Left lobe of liver (tissue), 2 donors: ENCODE data around the gene KANK3. TPM values are rescaled to one million over a fixed set of nuclear protein-coding genes. Genes with fewer than 3 reads are reported as not detected.
"Not testable (repeated sequence)": the region's sequence is repeated elsewhere in the genome, so short reads cannot be mapped to it uniquely, and the experiment has no call there.

ENCODE experiments used
- ATAC-seq: fragments of 200-7000 bp; cut with Tn5 transposase; one replicate; pipeline ENCODE4 v1.9.1; 2020; ENCODE audit warnings: mild to moderate bottlenecking, moderate library complexity
- DNase-seq: peaks from one replicate; pipeline ENCODE4 v3.0.0-alpha.2; 2020; ENCODE audit warnings: low spot score
- total RNA-seq: library from RNA; stranded (reverse); gene quantifications from one replicate; pipeline ENCODE4 v1.2.1, GENCODE V29; 2021
- donor health status: DM: no; HTN: no; CAD: no; lungs with moderate emphysema.
- donor health status: DM: no; HTN: yes; CAD: no.

Gene KANK3
- total RNA-seq = 7.2 TPM

DNA sequence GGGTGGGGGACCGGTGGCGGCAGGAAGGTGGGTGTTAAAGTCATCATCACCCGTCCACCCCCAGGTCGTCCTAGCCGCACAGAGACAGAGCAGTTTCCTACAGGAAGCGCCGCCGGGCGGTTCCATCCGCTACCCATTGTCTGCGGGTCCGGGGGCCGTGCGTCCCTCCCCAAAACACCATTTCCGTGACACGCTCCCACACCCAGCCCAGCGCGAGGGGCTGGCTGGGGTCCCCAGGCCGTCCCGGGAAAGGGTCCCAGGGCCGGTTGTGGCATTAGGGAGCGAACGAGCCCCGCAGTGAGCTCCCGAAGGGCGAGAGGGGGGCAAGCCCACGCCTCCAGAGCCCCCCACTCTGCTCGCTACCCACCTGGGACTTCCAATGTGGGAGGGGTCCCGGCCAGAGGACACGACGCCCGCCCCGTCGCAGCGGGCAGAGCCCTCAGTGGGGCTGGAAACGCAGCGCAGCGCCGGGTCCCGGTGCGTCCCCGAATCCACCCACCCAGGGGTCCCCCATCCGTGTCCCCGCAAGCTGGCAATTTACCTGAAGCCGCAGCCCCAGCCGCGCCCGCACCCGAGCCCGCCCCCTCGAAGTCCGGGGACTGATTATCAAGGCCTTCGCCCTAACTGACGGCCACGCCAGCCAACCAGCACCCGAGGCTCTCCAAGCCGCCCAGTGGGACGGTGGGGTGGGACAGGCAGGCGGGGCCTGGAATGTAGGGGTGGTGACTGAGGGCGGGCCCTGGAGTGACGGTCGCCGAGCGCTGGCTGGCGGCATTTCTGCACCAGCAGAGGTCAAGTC is at the start of gene KANK3:
Gene KANK3, minus strand, starts transcription at position 579 of the 799 bp plus-strand sequence. CDS start 5,434 bp downstream, outside the sequence.
- DNase-seq (peak; percentile 99), ATAC-seq (peak; percentile 98)

DNA sequence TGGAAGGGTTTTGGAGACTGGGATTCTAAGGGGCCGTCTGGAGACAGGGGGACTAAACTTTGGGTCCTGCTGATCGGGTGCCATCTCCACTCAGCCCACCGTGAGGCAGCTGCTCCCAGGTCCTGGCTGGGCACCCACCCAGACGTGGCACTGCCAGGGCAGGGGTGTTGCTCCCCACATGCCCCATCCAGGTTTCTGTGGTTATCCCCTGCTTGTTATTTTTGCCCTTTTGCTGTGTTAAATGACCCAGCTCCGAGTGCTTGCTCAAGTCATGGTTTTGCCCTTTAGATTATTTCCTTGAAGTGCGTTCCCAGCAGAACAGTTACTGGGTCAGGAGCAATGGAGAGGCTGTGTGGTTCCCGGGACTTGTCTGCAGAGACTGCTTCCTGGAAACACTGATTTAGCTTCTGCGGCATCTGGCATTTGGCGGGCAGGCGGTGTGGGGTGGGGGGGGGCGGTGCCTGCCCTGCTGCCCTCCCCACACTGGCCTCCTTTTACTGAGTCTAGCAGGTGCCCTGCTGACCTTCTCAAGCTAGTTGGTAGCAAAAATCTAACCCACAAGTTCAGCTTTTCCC is 49.0 kb upstream of the KANK3 start:
- ATAC-seq = peak; percentile 1
- no peak for DNase-seq

DNA sequence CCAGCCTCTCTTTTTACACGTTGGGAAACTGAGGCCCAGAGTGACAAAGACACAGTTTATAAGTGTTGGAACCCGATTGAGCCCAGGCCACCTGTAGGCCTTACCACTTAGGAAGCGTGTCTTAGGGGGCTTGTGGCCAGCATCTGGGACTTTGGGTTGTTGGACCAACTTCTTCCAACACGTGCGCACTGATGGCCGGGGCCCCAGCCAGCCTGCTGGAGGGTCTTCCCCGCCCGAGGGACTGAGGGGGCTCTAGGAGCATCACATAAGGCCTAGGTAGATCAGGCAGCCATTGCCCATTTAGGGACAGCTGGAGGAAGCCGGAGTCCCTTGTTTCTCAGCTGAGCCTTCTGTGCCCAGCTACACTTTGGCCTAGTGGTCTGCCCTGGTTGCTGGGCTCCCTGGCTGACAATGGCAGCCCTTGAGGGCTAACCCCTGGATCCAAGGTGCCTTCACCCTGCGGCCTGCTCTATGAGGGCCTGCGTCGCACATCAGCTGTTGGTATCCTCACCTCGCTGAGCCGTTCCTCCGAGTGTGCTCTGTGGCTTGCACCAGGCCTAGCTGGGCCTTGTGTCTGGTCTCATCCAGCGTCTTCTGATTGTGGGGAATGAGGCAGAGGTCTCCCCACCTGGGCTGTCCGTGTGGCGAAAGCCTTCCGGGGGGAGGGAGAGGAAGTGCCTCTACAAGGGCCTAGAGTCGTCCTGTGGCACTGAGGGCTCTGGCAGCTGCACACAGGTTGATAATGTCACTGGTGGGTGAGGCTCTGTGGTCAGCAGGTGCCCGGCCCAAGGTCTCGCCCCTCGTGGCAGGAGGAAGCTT is 48.3 kb upstream of the KANK3 start:
- no peak for ATAC-seq
- DNase-seq = no peak

DNA sequence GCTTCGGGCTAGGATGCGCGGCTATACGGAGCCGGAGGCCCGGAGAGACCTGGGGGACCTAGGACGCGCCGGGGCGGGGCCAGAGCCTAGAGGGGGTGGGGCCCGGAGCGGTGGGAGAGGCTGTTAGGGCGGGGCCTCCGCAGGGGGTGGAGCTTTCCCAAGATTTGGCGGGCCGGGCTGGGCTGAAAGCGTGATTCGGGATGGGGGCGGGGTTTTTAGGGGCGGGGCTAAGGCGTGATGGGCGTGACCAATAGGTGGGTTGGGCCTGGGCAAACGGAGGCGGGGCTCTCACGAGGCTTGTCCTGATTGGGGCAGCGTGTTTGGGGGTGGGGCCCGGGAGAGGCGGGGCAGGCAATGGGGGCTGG is 47.5 kb upstream of the KANK3 start:
- DNase-seq = peak; percentile 98
- ATAC-seq = peak; percentile 80

DNA sequence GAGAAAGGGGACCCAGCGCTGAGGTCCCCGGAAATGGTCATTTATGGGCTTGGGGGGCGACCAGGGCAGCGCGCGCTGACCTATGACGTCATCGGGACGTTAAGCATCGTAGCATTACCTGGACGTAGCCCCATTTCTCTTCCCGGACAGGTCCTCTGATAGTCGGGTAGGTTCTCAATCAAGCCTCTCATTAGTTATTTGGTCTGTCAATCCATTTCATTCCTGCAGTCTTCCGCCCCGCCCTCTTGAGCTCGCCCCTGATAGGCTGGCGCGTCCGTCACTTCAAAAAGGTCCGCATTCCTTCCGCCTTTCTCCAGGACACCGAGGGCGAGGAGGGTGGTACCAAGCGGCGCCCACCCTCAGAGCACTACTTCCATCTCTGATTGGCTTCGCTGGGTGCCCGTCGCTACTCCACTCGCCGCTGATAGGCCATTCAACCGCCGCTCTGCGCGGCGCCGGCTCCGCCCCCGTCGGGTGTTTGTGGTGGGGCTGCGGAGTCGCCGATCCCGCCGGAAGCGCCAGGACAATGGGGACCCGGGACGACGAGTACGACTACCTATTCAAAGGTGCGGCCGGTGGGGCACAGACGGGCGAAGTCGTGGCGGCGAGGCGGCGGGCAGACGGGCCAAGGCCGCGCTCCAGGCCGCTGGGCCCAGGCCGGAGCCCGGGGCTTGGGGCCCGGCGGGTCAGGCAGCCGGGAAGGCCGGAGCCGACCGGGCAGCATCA is 47.0 kb upstream of the KANK3 start, which contains the start of gene RAB11B:
Gene RAB11B, plus strand, starts transcription at position 470 of the 726 bp plus-strand sequence. Its CDS starts 57 bp downstream, at position 527.
- peak; percentile 80 for ATAC-seq
- peak; percentile 100 for DNase-seq

DNA sequence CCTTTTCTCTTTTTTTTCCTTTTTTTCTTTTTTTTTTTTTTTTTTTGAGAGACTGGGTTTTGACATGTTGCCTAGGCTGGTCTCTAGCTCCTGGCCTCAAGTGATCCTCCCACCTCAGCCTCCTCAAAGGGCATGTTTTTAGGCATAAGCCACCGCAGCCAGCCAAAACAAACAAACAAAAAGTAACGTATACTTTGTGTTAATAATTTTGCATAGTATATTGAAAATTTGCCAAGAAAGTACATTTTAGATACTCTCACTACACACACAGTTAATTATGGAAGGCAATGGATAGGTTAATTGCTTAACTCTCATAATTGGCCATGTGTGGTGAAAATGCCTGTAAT is 45.5 kb upstream of the KANK3 start:
- no peak for DNase-seq
- ATAC-seq = no peak

DNA sequence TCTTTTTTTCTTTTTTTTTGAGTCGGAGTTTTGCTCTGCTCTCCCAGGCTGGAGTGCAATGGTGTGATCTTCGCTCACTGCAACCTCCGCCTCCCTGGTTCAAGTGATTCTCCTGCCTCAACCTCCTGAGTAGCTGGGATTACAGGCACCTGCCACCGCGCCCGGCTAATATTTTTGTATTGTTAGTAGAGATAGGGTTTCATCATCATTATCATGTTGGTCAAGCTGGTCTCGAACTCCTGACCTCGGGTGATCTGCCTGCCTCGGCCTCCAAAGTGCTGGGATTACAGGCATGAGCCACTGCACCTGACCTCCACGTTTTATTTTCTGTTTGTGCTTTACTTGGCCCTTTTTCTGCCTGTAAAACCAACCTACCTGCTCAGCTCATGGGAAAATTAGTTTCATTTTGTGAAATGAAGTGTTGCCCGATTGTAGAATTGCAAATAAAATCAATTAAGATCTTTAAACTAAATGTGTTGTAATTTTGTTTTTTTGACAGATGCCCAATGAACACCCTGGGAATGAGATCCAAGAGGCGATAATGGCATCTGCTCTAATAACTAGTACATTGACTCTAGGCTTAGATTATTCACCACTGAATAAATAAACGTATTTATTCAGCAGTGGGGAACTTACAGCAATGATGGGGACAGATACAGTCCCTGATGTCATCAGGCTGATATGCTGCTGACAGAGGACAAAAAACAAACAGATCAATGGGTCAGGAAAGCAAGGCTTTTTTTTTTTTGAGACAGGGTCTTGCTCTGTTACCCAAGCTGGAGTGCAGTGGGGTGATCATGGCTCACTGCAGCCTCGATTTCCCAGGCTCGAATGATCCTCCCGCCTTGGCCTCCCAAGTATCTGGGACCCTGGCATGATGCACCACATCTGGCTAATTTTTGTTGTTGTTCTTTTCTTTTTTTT is 44.9 kb upstream of the KANK3 start:
- DNase-seq (peak; percentile 68), ATAC-seq (peak; percentile 23)

DNA sequence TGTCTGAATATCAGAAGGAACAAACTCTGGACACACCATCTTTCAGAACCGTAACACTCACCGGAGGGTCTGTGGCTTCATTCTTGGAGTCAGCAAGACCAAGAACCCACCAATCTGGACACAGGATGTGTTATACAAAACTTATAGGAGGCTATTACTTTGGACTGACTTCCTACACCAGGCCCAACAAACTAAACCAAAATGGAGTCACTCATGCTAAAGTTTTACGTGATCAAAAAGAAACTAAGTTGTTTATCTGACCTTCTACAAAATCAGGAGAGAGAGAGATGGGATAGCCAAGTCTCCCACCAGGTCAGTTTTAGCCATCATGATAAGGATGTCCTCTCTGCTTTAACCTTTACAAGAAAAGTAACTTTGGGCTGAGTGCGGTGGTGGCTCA is 43.9 kb upstream of the KANK3 start:
- ATAC-seq = no peak
- no peak for DNase-seq

DNA sequence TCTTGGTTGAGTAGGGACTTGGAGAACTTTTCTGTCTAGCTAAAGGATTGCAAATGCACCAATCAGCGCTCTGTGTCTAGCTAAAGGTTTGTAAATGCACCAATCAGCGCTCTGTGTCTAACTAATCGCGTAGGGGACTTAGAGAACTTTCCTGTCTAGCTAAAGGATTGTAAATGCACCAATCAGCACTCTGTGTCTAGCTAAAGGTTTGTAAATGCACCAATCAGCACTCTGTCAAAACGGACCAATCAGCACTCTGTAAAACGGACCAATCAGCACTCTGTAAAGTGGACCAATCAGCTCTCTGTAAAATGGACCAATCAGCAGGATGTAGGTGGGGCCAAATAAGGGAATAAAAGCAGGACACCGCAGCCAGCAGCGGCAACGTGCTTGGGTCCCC is 43.4 kb upstream of the KANK3 start:
- not testable (repeated sequence) for ATAC-seq, DNase-seq

DNA sequence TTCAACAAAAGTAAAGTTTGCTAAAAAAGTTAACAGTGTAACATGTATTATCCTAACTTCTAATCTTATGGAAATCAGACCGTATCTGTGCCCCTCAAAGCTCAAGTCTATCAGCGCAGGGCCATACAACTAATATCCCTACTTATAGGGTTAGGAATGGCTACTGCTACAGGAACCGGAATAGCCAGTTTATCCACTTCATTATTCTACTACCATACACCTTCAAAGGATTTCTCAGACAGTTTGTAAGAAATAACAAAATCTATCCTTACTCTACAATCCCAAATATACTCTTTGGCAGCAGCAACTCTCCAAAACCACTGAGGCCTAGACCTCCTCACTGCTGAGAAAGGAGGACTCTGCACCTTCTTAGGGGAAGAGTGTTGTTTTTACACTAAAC is 42.5 kb upstream of the KANK3 start:
- DNase-seq, ATAC-seq: not testable (repeated sequence)

DNA sequence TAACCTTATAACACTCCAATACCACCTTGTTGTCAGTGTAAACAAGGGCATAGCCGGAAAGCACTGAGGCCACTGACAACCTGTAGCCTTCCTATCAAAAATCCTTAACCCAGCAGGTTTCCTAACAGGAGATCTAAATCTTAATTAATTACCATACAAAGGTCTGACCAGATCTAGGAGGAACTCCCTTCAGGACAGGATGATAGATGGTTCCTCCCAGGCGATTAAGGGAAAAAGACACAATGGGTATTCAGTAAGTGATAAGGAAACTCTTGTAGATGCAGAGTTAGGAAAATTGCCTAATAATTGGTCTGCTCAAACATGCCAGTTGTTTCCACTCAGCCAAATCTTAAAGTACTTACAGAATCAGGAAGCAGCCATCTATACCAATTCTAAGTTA is 42.0 kb upstream of the KANK3 start:
- ATAC-seq, DNase-seq: not testable (repeated sequence)

DNA sequence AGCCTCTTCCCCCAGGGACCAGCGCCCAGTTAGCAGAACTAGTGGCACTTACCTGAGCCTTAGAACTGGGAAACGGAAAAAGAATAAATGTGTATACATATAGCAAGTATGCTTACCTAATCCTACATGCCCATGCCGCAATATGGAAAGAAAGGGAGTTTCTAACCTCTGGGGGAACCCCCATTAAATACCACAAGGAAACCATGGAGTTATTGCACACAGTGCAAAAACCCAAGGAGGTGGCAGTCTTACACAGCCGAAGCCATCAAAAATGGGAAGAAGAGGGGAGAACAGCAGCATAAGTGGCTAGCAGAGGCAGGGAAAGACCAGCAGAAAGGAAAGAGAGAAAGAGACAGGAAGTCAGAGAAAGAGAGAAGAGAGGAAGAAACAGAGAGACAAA is 41.5 kb upstream of the KANK3 start:
- not testable (repeated sequence) for DNase-seq, ATAC-seq

DNA sequence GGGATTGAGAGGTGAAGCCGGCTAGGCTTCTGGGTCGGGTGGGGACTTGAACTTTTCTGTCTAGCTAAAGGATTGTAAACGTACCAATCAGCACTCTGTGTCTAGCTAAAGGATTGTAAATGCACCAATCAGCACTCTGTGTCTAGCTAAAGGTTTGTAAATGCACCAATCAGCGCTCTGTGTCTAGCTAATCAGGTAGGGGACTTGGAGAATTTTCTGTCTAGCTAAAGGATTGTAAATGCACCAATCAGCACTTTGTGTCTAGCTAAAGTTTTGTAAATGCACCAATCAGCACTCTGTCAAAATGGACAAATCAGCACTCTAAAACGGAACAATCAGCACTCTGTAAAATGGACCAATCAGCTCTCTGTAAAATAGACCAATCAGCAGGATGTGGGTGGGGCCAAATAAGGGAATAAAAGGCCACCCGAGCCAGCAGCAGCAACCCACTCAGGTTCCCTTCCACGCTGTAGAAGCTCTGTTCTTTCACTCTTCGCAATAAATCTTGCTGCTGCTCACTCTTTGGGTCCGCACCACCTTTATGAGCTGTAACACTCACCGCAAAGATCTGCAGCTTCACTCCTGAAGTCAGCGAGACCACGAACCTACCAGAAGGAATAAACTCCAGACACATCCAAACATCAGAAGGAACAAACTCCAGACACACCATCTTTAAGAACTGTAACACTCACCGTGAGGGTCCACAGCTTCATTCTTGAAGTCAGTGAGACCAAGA is 36.3 kb upstream of the KANK3 start:
- DNase-seq, ATAC-seq: not testable (repeated sequence)

DNA sequence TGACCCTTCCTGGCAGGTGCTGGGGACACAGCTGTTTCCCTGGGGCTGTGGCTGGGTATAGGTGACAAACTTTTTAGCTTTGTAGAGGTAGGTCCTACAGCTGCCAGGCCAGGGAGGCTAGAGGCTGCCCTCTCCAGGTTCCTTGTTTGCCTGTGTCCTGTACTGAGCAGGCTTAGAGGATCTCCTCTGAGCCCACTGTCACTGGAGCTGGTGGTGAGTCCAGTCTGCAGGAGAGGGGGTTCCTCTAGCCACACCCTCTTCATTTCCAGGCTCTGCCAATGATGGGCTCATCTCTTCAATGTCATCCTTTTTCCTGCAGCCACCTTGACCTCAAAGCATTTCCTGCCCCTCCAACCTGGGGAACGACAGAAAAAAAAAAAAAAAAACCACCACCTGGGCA is 34.5 kb upstream of the KANK3 start:
- DNase-seq (no peak), ATAC-seq (no peak)

DNA sequence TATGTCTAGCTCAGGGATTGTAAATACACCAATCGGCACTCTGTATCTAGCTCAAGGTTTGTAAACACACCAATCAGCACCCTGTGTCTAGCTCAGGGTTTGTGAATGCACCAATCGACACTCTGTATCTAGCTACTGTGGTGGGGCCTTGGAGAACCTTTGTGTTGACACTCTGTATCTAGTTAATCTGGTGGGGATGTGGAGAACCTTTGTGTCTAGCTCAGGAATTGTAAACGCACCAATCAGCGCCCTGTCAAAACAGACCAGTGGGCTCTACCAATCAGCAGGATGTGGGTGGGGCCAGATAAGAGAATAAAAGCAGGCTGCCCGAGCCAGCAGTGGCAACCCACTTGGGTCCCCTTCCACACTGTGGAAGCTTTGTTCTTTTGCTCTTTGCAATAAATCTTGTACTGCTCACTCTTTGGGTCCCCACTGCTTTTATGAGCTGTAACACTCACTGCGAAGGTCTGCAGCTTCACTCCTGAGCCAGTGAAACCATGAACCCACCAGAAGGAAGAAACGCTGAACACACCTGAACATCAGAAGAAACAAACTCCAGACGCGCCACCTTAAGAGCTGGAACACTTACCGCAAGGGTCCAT is 33.4 kb upstream of the KANK3 start:
- not testable (repeated sequence) for DNase-seq

DNA sequence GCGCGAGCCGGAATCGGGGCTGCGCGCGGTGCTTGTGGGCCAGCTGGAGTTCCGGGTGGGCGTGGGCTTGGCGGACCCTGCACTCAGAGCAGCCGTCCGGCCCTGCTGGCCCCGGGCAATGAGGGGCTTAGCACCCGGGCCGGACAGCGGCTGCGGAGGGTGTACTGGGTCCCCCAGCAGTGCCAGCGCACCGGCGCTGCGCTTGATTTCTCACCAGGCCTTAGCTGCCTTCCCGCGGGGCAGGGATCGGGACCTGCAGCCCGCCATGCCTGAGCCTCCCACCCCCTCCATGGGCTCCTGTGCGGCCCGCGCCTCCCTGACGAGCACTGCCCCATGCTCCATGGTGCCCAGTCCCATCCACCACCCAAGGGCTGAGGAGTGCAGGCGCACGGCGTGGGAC is 32.7 kb upstream of the KANK3 start:
- not testable (repeated sequence) for DNase-seq, ATAC-seq

More for the DNA sequence above, 33.4 kb upstream of the KANK3 start:
- not testable (repeated sequence) for ATAC-seq

DNA sequence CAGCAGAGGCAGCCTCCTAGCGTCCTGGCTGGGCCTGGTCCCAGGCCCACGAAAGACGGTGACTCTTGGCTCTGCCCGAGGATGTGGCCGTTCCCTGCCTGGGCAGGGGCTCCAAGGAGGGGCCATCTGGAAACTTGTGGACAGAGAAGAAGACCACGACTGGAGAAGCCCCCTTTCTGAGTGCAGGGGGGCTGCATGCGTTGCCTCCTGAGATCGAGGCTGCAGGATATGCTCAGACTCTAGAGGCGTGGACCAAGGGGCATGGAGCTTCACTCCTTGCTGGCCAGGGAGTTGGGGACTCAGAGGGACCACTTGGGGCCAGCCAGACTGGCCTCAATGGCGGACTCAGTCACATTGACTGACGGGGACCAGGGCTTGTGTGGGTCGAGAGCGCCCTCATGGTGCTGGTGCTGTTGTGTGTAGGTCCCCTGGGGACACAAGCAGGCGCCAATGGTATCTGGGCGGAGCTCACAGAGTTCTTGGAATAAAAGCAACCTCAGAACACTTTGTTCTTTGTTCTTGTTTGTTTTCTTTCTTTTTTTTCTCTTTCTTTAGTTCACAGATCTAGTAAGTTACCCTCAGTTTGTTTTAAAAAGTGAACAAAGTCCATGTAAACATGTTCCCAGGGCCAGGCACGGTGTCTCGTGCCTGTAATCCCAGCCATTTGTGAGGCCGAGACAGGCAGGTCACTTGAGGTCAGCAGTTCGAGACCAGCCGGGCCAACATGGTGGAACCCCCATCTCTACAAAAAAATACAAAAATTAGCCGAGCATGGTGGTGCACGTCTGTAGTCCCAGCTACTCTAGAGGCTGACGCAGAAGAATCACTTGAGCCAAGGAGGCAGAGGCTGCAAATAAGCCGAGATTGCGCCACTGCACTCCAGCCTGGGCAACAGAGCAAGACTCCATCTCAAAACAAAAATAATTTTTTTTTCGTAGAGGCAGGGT is 31.1 kb upstream of the KANK3 start:
- ATAC-seq = peak; percentile 86

More for the DNA sequence above, 31.1 kb upstream of the KANK3 start:
- peak; percentile 86 for DNase-seq
